HepG2 (cell line): ENCODE data around the gene CEP250. TPM values are rescaled to one million over a fixed set of nuclear protein-coding genes. Genes with fewer than 3 reads are reported as not detected.

ENCODE experiments used
- ATAC-seq: fragments of 200-7000 bp; cut with Tn5 transposase; 3 replicates; pipeline ENCODE4 v1.9.1; 2020; ENCODE audit warnings: mild to moderate bottlenecking, moderate library complexity
- Bru-seq: library from RNA; stranded (reverse); fragments of 400-500 nt; gene quantifications from one replicate; lab custom pipeline; 2021; lab: Mats Ljungman, UMichigan
- BruChase-seq, 2 experiments: library from RNA; stranded (reverse); fragments of 400-500 nt; gene quantifications; one replicate each; lab custom pipeline; 2021; lab: Mats Ljungman, UMichigan
- BruUV-seq: library from RNA; stranded (reverse); fragments of 400-500 nt; replicated peaks from 2 replicates; lab custom pipeline; 2021; lab: Mats Ljungman, UMichigan
- CTCF ChIA-PET: fragments of 300-600 bp; formaldehyde crosslinking; extraction: SDS; loops from one replicate; lab custom pipeline; 2021; ENCODE audit warnings: low total read pairs, inconsistent platforms, low intra/inter-chr PET ratio; lab: Yijun Ruan, JAX
- POLR2A ChIA-PET: fragments of 350-600 bp; sonication (Branson Sonifier 250); formaldehyde crosslinking; loops from one replicate; lab custom pipeline; 2020; ENCODE audit warnings: antibody characterized with exemption, inconsistent platforms; lab: Yijun Ruan, JAX
- DNase-seq: peaks from one replicate; pipeline ENCODE4 v3.0.0-alpha.2; 2015; ENCODE audit warnings: low spot score
- FAIRE-seq: peaks from 3 replicates; lab custom pipeline; 2011; peaks lifted over from hg19 to GRCh38; lab: Jason Lieb, UNC
- H2AFZ ChIP-seq: one replicate; pipeline ENCODE4 v1.6.1; 2011; ENCODE audit warnings: low read length, inconsistent platforms
- H3K27ac ChIP-seq: fragments of 300-600 bp; 3 replicates; pipeline ENCODE4 v1.8.0; 2011; ENCODE audit warnings: mixed run types, mild to moderate bottlenecking, mixed read lengths, low read length, inconsistent platforms; ENCODE audit not compliant: insufficient read depth; ENCODE audit errors: extremely low read length
- H3K27me3 ChIP-seq, 2 experiments: fragments of 200-600 bp in 1 of 2; 2 replicates in 1 of 2; 3 replicates in 1 of 2; pipeline versions ENCODE4 v1.6.0 to v1.8.0; 2011; ENCODE audit warnings: low read length in 2 of 2, mild to moderate bottlenecking in 2 of 2, moderate library complexity in 2 of 2, inconsistent platforms in 1 of 2; ENCODE audit not compliant: insufficient read depth in 2 of 2, control insufficient read depth in 1 of 2
- H3K36me3 ChIP-seq, 2 experiments: fragments of 200-600 bp in 1 of 2; replicated peaks in 1 of 2; 2 replicates in 1 of 2; 3 replicates in 1 of 2; pipeline versions ENCODE4 v1.5.1 to v1.8.0; 2011; ENCODE audit warnings: low read length in 2 of 2, inconsistent platforms in 1 of 2; ENCODE audit not compliant: insufficient read depth in 2 of 2, control insufficient read depth in 1 of 2
- H3K4me1 ChIP-seq: 2 replicates; pipeline ENCODE4 v1.5.1; 2012; ENCODE audit warnings: low read length, inconsistent platforms; ENCODE audit not compliant: insufficient read depth
- H3K4me2 ChIP-seq: 2 replicates; pipeline ENCODE4 v1.6.0; 2011; ENCODE audit warnings: low read depth, low read length, inconsistent platforms
- H3K4me3 ChIP-seq, 3 experiments: fragments of 200-600 bp in 1 of 3; sonication (generic), shearing (Covaris generic) in 1 of 3; replicated peaks in 1 of 3; 2 replicates each; pipeline ENCODE4 v1.5.1; 2011 to 2016; ENCODE audit warnings: low read length in 3 of 3, inconsistent platforms in 2 of 3, low read depth in 2 of 3, mild to moderate bottlenecking in 2 of 3, control low read depth in 1 of 3, mixed read lengths in 1 of 3; ENCODE audit not compliant: insufficient read depth in 1 of 3
- H3K79me2 ChIP-seq: one replicate; pipeline ENCODE4 v1.6.1; 2011; ENCODE audit warnings: low read length, inconsistent platforms; ENCODE audit not compliant: insufficient read depth
- H3K9ac ChIP-seq: 2 replicates; pipeline ENCODE4 v1.6.0; 2011; ENCODE audit warnings: mild to moderate bottlenecking, low read depth, low read length, inconsistent platforms; ENCODE audit not compliant: insufficient read depth
- H3K9me3 ChIP-seq: 2 replicates; pipeline ENCODE4 v1.5.1; 2012; ENCODE audit warnings: mild to moderate bottlenecking, low read length
- H4K20me1 ChIP-seq: 2 replicates; pipeline ENCODE4 v1.6.0; 2011; ENCODE audit warnings: inconsistent platforms, mild to moderate bottlenecking, low read length, moderate library complexity; ENCODE audit not compliant: insufficient read depth
- ARID5B ChIP-seq: IDR thresholded peaks from 2 replicates; pipeline ENCODE4 v1.4.0; 2020; ENCODE audit warnings: mild to moderate bottlenecking, missing genetic modification reagents
- EEA1 ChIP-seq: sonication (generic); formaldehyde crosslinking; IDR thresholded peaks from 2 replicates; pipeline ENCODE4 v1.5.1; 2020; ENCODE audit warnings: mild to moderate bottlenecking, missing genetic modification reagents, borderline replicate concordance
- HOXA9 ChIP-seq: sonication (generic); formaldehyde crosslinking; IDR thresholded peaks from 2 replicates; pipeline ENCODE4 v1.8.1; 2022; ENCODE audit warnings: missing genetic modification reagents, mild to moderate bottlenecking, moderate library complexity, borderline replicate concordance
- NONO ChIP-seq, 2 experiments: fragments of 450-650 bp in 1 of 2; sonication (generic) in 1 of 2; formaldehyde crosslinking in 1 of 2; IDR thresholded peaks in 1 of 2; conservative IDR thresholded peaks in 1 of 2; 2 replicates each; pipeline versions ENCODE4 v1.6.1 to v1.8.0; 2017 to 2022; ENCODE audit warnings: mild to moderate bottlenecking in 1 of 2, missing genetic modification reagents in 1 of 2, moderate library complexity in 1 of 2
- RBAK ChIP-seq: sonication (generic); formaldehyde crosslinking; IDR thresholded peaks from 2 replicates; pipeline ENCODE4 v1.5.1; 2020; ENCODE audit warnings: mild to moderate bottlenecking, missing genetic modification reagents
- SRF ChIP-seq: IDR thresholded peaks from 2 replicates; pipeline ENCODE4 v1.6.1; 2011; ENCODE audit warnings: mild to moderate bottlenecking, low read depth, low read length, moderate library complexity
- YY1 ChIP-seq: IDR thresholded peaks from 2 replicates; pipeline ENCODE4 v1.6.1; 2011; ENCODE audit warnings: low read length, low read depth, moderate library complexity, mild to moderate bottlenecking; ENCODE audit not compliant: insufficient read depth, insufficient replicate concordance
- ZKSCAN1 ChIP-seq: fragments of 150-350 bp; IDR thresholded peaks from 2 replicates; pipeline ENCODE4 v1.6.1; 2014; ENCODE audit warnings: low read length
- ZSCAN12 ChIP-seq: sonication (generic); formaldehyde crosslinking; IDR thresholded peaks from 2 replicates; pipeline ENCODE4 v1.9.0; 2021; ENCODE audit warnings: mild to moderate bottlenecking, missing genetic modification reagents
- WGBS: methylation state at CpG from one replicate; pipeline ENCODE4 v1.1.6; 2017; ENCODE audit warnings: low lambda C conversion rate; 5-methylcytosine and 5-hydroxymethylcytosine counted together
- in situ Hi-C: cut with HindIII; loops from 2 replicates; pipeline ENCODE4 v1.10.0; 2017; ENCODE audit warnings: low pct_unique_long_range_greater_than_20kb; ENCODE audit not compliant: extremely low pct_ligation_motif_present
- intact Hi-C: fragments of 100-400 bp; cut with micrococcal nuclease; formaldehyde crosslinking; loops from one replicate; pipeline ENCODE4 v1.10.0; 2022; ENCODE audit not compliant: unreplicated experiment
- long read RNA-seq, 2 experiments: library from RNA in 1 of 2; library from polyadenylated mRNA in 1 of 2; stranded (forward) in 1 of 2; unstranded in 1 of 2; transcript quantifications; one replicate each; pipeline ENCODE4 v2.0.0, GENCODE V29; 2019 to 2022
- polyA minus RNA-seq, 3 experiments: library from RNA; depleted of rRNA, polyadenylated mRNA; stranded (reverse); fragments of >200 nt; gene quantifications; 2 replicates each; pipeline ENCODE4 v1.2.3, GENCODE V29; 2011; ENCODE audit warnings: low replicate concordance in 1 of 3
- polyA plus RNA-seq, 8 experiments: library from polyadenylated mRNA; depleted of rRNA in 3 of 8; stranded (reverse) in 7 of 8; unstranded in 1 of 8; fragments of >200 nt; fragmentation: Illumina TruSeq in 4 of 8; extraction: Trizol in 4 of 8; gene quantifications; 2 replicates each; pipeline versions ENCODE4 v1.2.1 to v1.2.3, GENCODE V29; 2011 to 2016; ENCODE audit warnings: low read depth in 4 of 8, missing spikeins in 1 of 8, mixed read lengths in 1 of 8; ENCODE audit not compliant: insufficient read depth in 1 of 8
- total RNA-seq, 5 experiments: library from RNA; depleted of rRNA; stranded (reverse); fragments of >200 nt; fragmentation: Illumina TruSeq; extraction: Trizol; gene quantifications; 2 replicates each; pipeline ENCODE4 v1.2.3, GENCODE V29; 2016; ENCODE audit warnings: low read depth in 1 of 5
- TF ChIP-seq, protein P1 (sequence below): sonication (generic); formaldehyde crosslinking; IDR thresholded peaks from 2 replicates; pipeline ENCODE4 v1.5.0; 2020; ENCODE audit warnings: mild to moderate bottlenecking, missing genetic modification reagents

CEP250 gene
- total RNA-seq (2016; rRNA removed; fragmentation: Illumina TruSeq; extraction: Trizol): 55.3 and 55.7 TPM in 2 replicates
- 4.6 and 8.2 TPM in 2 replicates for total RNA-seq (2016; cell fraction: cytosol; rRNA removed; fragmentation: Illumina TruSeq; extraction: Trizol; ENCODE audit: low read depth)
- 47.0 and 58.9 TPM in 2 replicates for total RNA-seq (2016; cell fraction: insoluble cytoplasmic fraction; rRNA removed; fragmentation: Illumina TruSeq; extraction: Trizol)
- 10.8 and 11.9 TPM in 2 replicates for total RNA-seq (2016; cell fraction: membrane; rRNA removed; fragmentation: Illumina TruSeq; extraction: Trizol)
- total RNA-seq (2016; cell fraction: nucleus; rRNA removed; fragmentation: Illumina TruSeq; extraction: Trizol): 53.7 and 62.9 TPM in 2 replicates
- polyA plus RNA-seq (2011; rRNA removed): 28.3 and 28.8 TPM in 2 replicates
- 13.0 and 15.9 TPM in 2 replicates for polyA plus RNA-seq (2011; cell fraction: cytosol; rRNA removed)
- polyA plus RNA-seq (2011; cell fraction: nucleus; rRNA removed): 91.1 and 91.6 TPM in 2 replicates
- 51.5 and 68.0 TPM in 2 replicates for polyA plus RNA-seq (2012)
- 1.8 and 3.2 TPM in 2 replicates for polyA plus RNA-seq (2016; cell fraction: cytosol; fragmentation: Illumina TruSeq; extraction: Trizol; ENCODE audit: low read depth)
- polyA plus RNA-seq (2016; cell fraction: insoluble cytoplasmic fraction; fragmentation: Illumina TruSeq; extraction: Trizol; ENCODE audit: low read depth): 25.5 and 33.0 TPM in 2 replicates
- polyA plus RNA-seq (2016; cell fraction: membrane; fragmentation: Illumina TruSeq; extraction: Trizol; ENCODE audit: low read depth): 4.0 and 5.2 TPM in 2 replicates
- 164 and 177 TPM in 2 replicates for polyA plus RNA-seq (2016; cell fraction: nucleus; fragmentation: Illumina TruSeq; extraction: Trizol; ENCODE audit: insufficient read depth, low read depth)
- polyA minus RNA-seq (2011; rRNA and poly(A)+ RNA removed; ENCODE audit: low replicate concordance): 17.6 and 28.3 TPM in 2 replicates
- 15.9 and 26.1 TPM in 2 replicates for polyA minus RNA-seq (2011; cell fraction: cytosol; rRNA and poly(A)+ RNA removed)
- polyA minus RNA-seq (2011; cell fraction: nucleus; rRNA and poly(A)+ RNA removed): 47.3 and 65.8 TPM in 2 replicates
- percentile 78 among the genes with signal in this experiment for Bru-seq, nascent RNA
- percentile 82 among the genes with signal in this experiment for BruChase-seq, experiment 1, labeled RNA remaining after a 6-hour chase
- BruChase-seq, experiment 2, labeled RNA remaining after a 2-hour chase: percentile 81 among the genes with signal in this experiment
- long read RNA-seq, experiment 1, partial matches to known transcripts: 9 of 26 reads
- long read RNA-seq, experiment 1, other reads (novel, unspliced or antisense): 17 of 26 reads
- long read RNA-seq, experiment 2, partial matches to known transcripts: 20 of 28 reads
- long read RNA-seq, experiment 2, other reads (novel, unspliced or antisense): 7 of 28 reads

DNA sequence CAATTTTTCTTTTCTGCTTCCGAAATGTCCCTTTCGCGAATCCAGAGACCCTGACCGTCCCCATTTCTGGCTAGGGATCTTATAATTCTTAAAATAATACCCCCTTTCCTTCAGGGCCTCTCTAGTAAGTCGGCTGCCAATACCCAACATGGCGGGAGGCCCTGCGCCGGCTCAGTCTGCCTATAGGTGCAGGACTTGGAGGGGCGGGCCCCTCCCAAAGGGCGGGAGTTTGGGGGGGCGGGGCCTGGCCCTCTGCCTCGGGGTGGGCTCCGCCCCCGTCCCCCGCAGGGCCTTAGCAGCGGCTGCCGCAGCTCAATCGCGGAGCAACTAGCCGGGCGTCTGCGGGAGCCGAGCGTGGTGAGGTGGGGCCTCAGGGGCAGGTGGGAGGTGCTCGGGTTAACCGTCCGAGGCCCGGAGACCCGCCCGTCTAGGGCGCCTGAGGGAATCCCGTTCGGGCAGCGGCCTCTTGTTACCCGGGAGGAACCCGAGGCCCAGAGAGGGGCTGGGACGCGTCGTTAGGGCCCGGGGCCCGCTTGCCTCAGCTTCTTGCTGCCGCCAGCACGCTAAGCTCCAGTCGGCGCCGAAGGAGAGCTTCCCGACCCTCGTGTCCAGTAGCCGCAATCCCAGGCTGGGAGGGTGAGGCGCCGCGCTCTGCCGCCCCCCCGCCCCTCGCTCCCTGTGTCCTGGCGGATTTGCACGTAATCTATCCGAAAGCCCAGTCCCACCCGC is at the start of gene CEP250:
TSS of gene CEP250 (plus strand) at position 718 of the 729 bp plus-strand sequence. CDS start 6,770 bp downstream, outside the sequence.
- in situ Hi-C loops: no loop called here
- Histone ChIP-seq H3K4me1 (peaks cover 38% of the 10 kb centered on the region), H3K79me2 (peaks cover 34% of the 10 kb centered on the region), H3K4me3 (peak within 1 kb of the TSS; percentile 79 to 89 (median 87)), H3K4me2 (peak within 1 kb of the TSS; percentile 92), H4K20me1 (no peaks in the 10 kb centered on the region), H3K9me3 (no peaks in the 10 kb centered on the region), H3K27ac (peak within 1 kb of the TSS; percentile 97), H3K27me3 (no peaks in the 10 kb centered on the region; a peak in 1 of 5 replicates), H3K9ac (peak within 1 kb of the TSS; percentile 98), H2AFZ (peak within 1 kb of the TSS; percentile 94), H3K36me3 (peaks cover 2 to 3% of the 10 kb centered on the region in 2 experiments)
- ATAC-seq: peak; percentile 95
- WGBS: under 1% methylated on average over 16 of the region's 59 CpGs
- POLR2A ChIA-PET: interaction anchor here (0.5 to 5.2 kb wide), 54 partner anchors 9 to 579 kb away, joined by 3 to 151 read pairs (median 5); partner anchors contain the start of genes CPNE1, EDEM2, EIF6 and ERGIC3
- no peak for FAIRE-seq
- DNase-seq: peak; percentile 98
- BruUV-seq: TSS peak; percentile 63
- intact Hi-C loops: loop anchor here (2.0 kb wide), 1 partner anchor 162 kb away; no protein-coding TSS in a partner anchor
- CTCF ChIA-PET: no interaction called here
- TF ChIP-seq ZSCAN12 (CRISPR knock-in tag): 0 out of 2 replicates have a peak, but pooled peaks have one; percentile 50
- TF ChIP-seq ARID5B: no peak; the same call in none of the 2 replicates
- no peak for TF ChIP-seq NONO (IDR thresholded peaks at IDR 0.05)
- peak; percentile 76; the same call in 1 of the 2 replicates for TF ChIP-seq NONO (CRISPR knock-in tag; conservative IDR thresholded peaks at IDR 0.05)
- TF ChIP-seq RBAK (CRISPR knock-in tag): peak; percentile 83
- no peak for TF ChIP-seq SRF
- TF ChIP-seq, protein P1, sequence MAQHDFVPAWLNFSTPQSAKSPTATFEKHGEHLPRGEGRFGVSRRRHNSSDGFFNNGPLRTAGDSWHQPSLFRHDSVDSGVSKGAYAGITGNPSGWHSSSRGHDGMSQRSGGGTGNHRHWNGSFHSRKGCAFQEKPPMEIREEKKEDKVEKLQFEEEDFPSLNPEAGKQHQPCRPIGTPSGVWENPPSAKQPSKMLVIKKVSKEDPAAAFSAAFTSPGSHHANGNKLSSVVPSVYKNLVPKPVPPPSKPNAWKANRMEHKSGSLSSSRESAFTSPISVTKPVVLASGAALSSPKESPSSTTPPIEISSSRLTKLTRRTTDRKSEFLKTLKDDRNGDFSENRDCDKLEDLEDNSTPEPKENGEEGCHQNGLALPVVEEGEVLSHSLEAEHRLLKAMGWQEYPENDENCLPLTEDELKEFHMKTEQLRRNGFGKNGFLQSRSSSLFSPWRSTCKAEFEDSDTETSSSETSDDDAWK: no peak
- TF ChIP-seq HOXA9 (CRISPR knock-in tag): no peak
- TF ChIP-seq YY1: peak; percentile 98
- TF ChIP-seq EEA1 (CRISPR knock-in tag): peak; percentile 95; the same call in 1 of the 2 replicates
- TF ChIP-seq ZKSCAN1: 0 out of 2 replicates have a peak, but pooled peaks have one; percentile 6
